HEK293 (cell line): Measurements from ENCODE around the gene FAM110D.
A peak's percentile ranks its signal among the peaks of the same experiment; 100 is the strongest.

Experiments
- CTCF ChIA-PET: fragments of 350-600 bp; formaldehyde crosslinking; extraction: SDS; loops from one replicate; lab custom pipeline; 2021; ENCODE audit warnings: antibody characterized with exemption; lab: Yijun Ruan, JAX
- POLR2A ChIA-PET: fragments of 300-600 bp; formaldehyde crosslinking; extraction: SDS; loops from one replicate; lab custom pipeline; 2020; ENCODE audit warnings: antibody characterized with exemption, inconsistent platforms; lab: Yijun Ruan, JAX
- H3K27ac ChIP-seq: fragments of 200-500 bp; sonication (Bioruptor generic); 2 replicates; pipeline ENCODE4 v1.5.1; 2014; ENCODE audit warnings: low read depth, low read length, control low read depth, inconsistent platforms; ENCODE audit errors: extremely low read depth
- H3K36me3 ChIP-seq, 2 experiments: fragments of 200-500 bp in 1 of 2; sonication (Bioruptor generic) in 1 of 2; 1 replicate in 1 of 2; 2 replicates in 1 of 2; pipeline ENCODE4 v1.5.1; 2014 to 2017; ENCODE audit warnings: inconsistent platforms in 2 of 2, low read length in 2 of 2; ENCODE audit not compliant: control insufficient read depth in 2 of 2, insufficient read depth in 1 of 2
- H3K4me1 ChIP-seq: fragments of 200-500 bp; sonication (Bioruptor generic); 2 replicates; pipeline ENCODE4 v1.5.1; 2014; ENCODE audit warnings: mild to moderate bottlenecking, low read length, inconsistent platforms; ENCODE audit not compliant: control insufficient read depth, insufficient read depth
- H3K4me3 ChIP-seq: 2 replicates; pipeline ENCODE4 v1.5.1; 2011; ENCODE audit warnings: low read depth, mild to moderate bottlenecking, control low read depth, low read length, moderate library complexity
- H3K9me3 ChIP-seq: fragments of 200-500 bp; sonication (Bioruptor generic); 2 replicates; pipeline ENCODE4 v1.5.1; 2014; ENCODE audit warnings: low read depth, low read length, inconsistent platforms; ENCODE audit not compliant: control insufficient read depth, insufficient read depth
- MEIS1 ChIP-seq: sonication (generic); formaldehyde crosslinking; IDR thresholded peaks from 2 replicates; pipeline ENCODE4 v1.8.1; 2022; ENCODE audit warnings: missing genetic modification reagents, mild to moderate bottlenecking, borderline replicate concordance
- SP7 ChIP-seq: fragments of 450-650 bp; formaldehyde crosslinking; IDR thresholded peaks from 2 replicates; pipeline ENCODE4 v1.5.1; 2016; ENCODE audit warnings: missing biosample characterization, missing genetic modification characterization
- WT1 ChIP-seq: fragments of 450-650 bp; formaldehyde crosslinking; IDR thresholded peaks from 2 replicates; pipeline ENCODE4 v1.5.1; 2016; ENCODE audit warnings: missing biosample characterization, missing genetic modification characterization
- YY2 ChIP-seq: fragments of 450-650 bp; formaldehyde crosslinking; IDR thresholded peaks from 2 replicates; pipeline ENCODE4 v1.5.1; 2016; ENCODE audit warnings: missing biosample characterization, missing genetic modification characterization
- ZBTB17 ChIP-seq: fragments of 450-650 bp; formaldehyde crosslinking; IDR thresholded peaks from 2 replicates; pipeline ENCODE4 v1.5.1; 2016; ENCODE audit warnings: missing biosample characterization, missing genetic modification characterization
- ZBTB7A ChIP-seq: fragments of 450-650 bp; formaldehyde crosslinking; IDR thresholded peaks from 2 replicates; pipeline ENCODE4 v1.5.1; 2016; ENCODE audit warnings: low read depth, missing biosample characterization, missing genetic modification characterization
- ZEB2 ChIP-seq: fragments of 450-650 bp; formaldehyde crosslinking; IDR thresholded peaks from 2 replicates; pipeline ENCODE4 v1.5.1; 2016; ENCODE audit warnings: missing biosample characterization, missing genetic modification characterization
- ZNF19 ChIP-seq: fragments of 450-650 bp; formaldehyde crosslinking; IDR thresholded peaks from 2 replicates; pipeline ENCODE4; 2016; ENCODE audit warnings: missing biosample characterization, missing genetic modification characterization, low read depth
- ZNF24 ChIP-seq: fragments of 450-650 bp; formaldehyde crosslinking; IDR thresholded peaks from 2 replicates; pipeline ENCODE4 v1.5.1; 2016; ENCODE audit warnings: missing biosample characterization, missing genetic modification characterization
- ZNF302 ChIP-seq: fragments of 450-650 bp; formaldehyde crosslinking; IDR thresholded peaks from 2 replicates; pipeline ENCODE4 v1.5.1; 2016; ENCODE audit warnings: missing biosample characterization, missing genetic modification characterization, low read depth
- ZNF311 ChIP-seq: fragments of 450-650 bp; formaldehyde crosslinking; IDR thresholded peaks from 2 replicates; pipeline ENCODE4 v1.5.1; 2017; ENCODE audit warnings: missing biosample characterization, missing genetic modification characterization, borderline replicate concordance
- ZNF324 ChIP-seq: fragments of 450-650 bp; formaldehyde crosslinking; IDR thresholded peaks from 2 replicates; pipeline ENCODE4 v1.5.1; 2016; ENCODE audit warnings: missing biosample characterization, missing genetic modification characterization
- ZNF335 ChIP-seq: fragments of 450-650 bp; formaldehyde crosslinking; conservative IDR thresholded peaks from 2 replicates; pipeline ENCODE4 v1.5.1; 2016; ENCODE audit warnings: missing biosample characterization, missing genetic modification characterization
- ZNF501 ChIP-seq: fragments of 450-650 bp; formaldehyde crosslinking; IDR thresholded peaks from 2 replicates; pipeline ENCODE4 v1.5.1; 2016; ENCODE audit warnings: missing biosample characterization, missing genetic modification characterization
- ZNF521 ChIP-seq: fragments of 450-650 bp; formaldehyde crosslinking; IDR thresholded peaks from 2 replicates; pipeline ENCODE4 v1.5.1; 2017; ENCODE audit warnings: missing biosample characterization, mild to moderate bottlenecking, missing genetic modification characterization
- ZNF664 ChIP-seq: fragments of 450-650 bp; formaldehyde crosslinking; IDR thresholded peaks from 2 replicates; pipeline ENCODE4 v1.5.1; 2016; ENCODE audit warnings: missing biosample characterization, missing genetic modification characterization
- ZNF76 ChIP-seq: fragments of 450-650 bp; formaldehyde crosslinking; IDR thresholded peaks from 2 replicates; pipeline ENCODE4; 2016; ENCODE audit warnings: low read depth, missing biosample characterization, missing genetic modification characterization, borderline replicate concordance
- ZNF830 ChIP-seq: fragments of 450-650 bp; IDR thresholded peaks from 2 replicates; pipeline ENCODE4 v1.5.0; 2018; ENCODE audit warnings: missing biosample characterization, missing genetic modification characterization, low read depth, mild to moderate bottlenecking, moderate library complexity
- TF ChIP-seq, protein P1 (sequence below): fragments of 450-650 bp; formaldehyde crosslinking; IDR thresholded peaks from 2 replicates; pipeline ENCODE4 v1.5.1; 2016; ENCODE audit warnings: missing biosample characterization, missing genetic modification characterization
- TF ChIP-seq, protein P2 (sequence below): fragments of 450-650 bp; formaldehyde crosslinking; optimal IDR thresholded peaks from 2 replicates; pipeline ENCODE3; 2016; ENCODE audit warnings: missing biosample characterization, mild to moderate bottlenecking, missing genetic modification characterization
- TF ChIP-seq, protein P3 (sequence below): fragments of 450-650 bp; IDR thresholded peaks from 2 replicates; pipeline ENCODE4 v1.5.1; 2018; ENCODE audit warnings: missing biosample characterization, missing genetic modification characterization
- TF ChIP-seq, protein P4 (sequence below): fragments of 450-650 bp; formaldehyde crosslinking; IDR thresholded peaks from 2 replicates; pipeline ENCODE4 v1.5.1; 2017; ENCODE audit warnings: missing biosample characterization, mild to moderate bottlenecking, missing genetic modification characterization, moderate library complexity
- TF ChIP-seq, protein P5 (sequence below): fragments of 450-650 bp; formaldehyde crosslinking; IDR thresholded peaks from 2 replicates; pipeline ENCODE4 v1.5.1; 2016; ENCODE audit warnings: missing biosample characterization, missing genetic modification characterization

The FAM110D gene

DNA sequence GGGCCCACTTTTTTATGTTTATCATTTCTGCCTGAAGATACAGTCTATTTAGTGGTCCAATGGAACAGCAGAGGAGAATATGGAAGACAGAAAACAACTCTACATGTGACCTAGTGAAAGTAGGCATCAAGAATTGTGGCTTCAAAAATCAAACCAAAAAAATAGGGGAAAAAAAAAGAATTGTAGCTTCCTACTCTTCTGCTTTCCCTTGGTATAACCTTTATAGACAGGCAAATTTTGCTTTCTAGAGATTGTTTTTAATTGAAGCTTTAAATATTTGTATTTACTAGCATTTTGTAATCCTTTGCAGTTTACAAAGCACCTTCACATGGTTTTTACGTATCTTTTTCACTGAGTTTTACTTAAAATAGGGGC is 32.9 kb upstream of the FAM110D start:
- TF ChIP-seq ZNF501 (no peak), ZNF324 (tag by site-specific recombination) (no peak), ZNF521 (no peak), ZEB2 (tag by site-specific recombination) (no peak), MEIS1 (CRISPR knock-in tag) (no peak)
- TF ChIP-seq, protein P1, sequence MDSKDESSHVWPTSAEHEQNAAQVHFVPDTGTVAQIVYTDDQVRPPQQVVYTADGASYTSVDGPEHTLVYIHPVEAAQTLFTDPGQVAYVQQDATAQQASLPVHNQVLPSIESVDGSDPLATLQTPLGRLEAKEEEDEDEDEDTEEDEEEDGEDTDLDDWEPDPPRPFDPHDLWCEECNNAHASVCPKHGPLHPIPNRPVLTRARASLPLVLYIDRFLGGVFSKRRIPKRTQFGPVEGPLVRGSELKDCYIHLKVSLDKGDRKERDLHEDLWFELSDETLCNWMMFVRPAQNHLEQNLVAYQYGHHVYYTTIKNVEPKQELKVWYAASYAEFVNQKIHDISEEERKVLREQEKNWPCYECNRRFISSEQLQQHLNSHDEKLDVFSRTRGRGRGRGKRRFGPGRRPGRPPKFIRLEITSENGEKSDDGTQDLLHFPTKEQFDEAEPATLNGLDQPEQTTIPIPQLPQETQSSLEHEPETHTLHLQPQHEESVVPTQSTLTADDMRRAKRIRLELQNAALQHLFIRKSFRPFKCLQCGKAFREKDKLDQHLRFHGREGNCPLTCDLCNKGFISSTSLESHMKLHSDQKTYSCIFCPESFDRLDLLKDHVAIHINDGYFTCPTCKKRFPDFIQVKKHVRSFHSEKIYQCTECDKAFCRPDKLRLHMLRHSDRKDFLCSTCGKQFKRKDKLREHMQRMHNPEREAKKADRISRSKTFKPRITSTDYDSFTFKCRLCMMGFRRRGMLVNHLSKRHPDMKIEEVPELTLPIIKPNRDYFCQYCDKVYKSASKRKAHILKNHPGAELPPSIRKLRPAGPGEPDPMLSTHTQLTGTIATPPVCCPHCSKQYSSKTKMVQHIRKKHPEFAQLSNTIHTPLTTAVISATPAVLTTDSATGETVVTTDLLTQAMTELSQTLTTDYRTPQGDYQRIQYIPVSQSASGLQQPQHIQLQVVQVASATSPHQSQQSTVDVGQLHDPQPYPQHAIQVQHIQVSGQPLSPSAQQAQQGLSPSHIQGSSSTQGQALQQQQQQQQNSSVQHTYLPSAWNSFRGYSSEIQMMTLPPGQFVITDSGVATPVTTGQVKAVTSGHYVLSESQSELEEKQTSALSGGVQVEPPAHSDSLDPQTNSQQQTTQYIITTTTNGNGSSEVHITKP (tag by site-specific recombination), result 0 out of 2 replicates have a peak, but pooled peaks have one; percentile 2
- TF ChIP-seq, protein P2, sequence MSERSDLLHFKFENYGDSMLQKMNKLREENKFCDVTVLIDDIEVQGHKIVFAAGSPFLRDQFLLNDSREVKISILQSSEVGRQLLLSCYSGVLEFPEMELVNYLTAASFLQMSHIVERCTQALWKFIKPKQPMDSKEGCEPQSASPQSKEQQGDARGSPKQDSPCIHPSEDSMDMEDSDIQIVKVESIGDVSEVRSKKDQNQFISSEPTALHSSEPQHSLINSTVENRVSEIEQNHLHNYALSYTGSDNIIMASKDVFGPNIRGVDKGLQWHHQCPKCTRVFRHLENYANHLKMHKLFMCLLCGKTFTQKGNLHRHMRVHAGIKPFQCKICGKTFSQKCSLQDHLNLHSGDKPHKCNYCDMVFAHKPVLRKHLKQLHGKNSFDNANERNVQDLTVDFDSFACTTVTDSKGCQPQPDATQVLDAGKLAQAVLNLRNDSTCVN (tag by site-specific recombination), result no peak
- TF ChIP-seq, protein P3, sequence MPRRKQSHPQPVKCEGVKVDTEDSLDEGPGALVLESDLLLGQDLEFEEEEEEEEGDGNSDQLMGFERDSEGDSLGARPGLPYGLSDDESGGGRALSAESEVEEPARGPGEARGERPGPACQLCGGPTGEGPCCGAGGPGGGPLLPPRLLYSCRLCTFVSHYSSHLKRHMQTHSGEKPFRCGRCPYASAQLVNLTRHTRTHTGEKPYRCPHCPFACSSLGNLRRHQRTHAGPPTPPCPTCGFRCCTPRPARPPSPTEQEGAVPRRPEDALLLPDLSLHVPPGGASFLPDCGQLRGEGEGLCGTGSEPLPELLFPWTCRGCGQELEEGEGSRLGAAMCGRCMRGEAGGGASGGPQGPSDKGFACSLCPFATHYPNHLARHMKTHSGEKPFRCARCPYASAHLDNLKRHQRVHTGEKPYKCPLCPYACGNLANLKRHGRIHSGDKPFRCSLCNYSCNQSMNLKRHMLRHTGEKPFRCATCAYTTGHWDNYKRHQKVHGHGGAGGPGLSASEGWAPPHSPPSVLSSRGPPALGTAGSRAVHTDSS, result no peak
- TF ChIP-seq, all 188 proteins: peak for 1
- Histone ChIP-seq H3K4me3 (no peak overlapping the region), H3K4me1 (peaks cover 11% of the 10 kb centered on the region; the same call in 1 of the 2 replicates), H3K9me3 (no peaks in the 10 kb centered on the region), H3K36me3 (peaks cover 0 to 5% of the 10 kb centered on the region in 2 experiments; a peak in 1 of 3 replicates), H3K27ac (no peak overlapping the region)
- CTCF ChIA-PET, result interaction anchor here (0.8 to 7.1 kb wide), 3 partner anchors 19 to 108 kb away, joined by 4 to 39 read pairs (median 6); partner anchors contain the start of gene CEP85
- POLR2A ChIA-PET, result interaction anchor here (0.8 to 1.7 kb wide), 3 partner anchors 14 to 108 kb away, joined by 3 to 5 read pairs (median 4); partner anchors contain the start of genes CEP85 and PDIK1L

DNA sequence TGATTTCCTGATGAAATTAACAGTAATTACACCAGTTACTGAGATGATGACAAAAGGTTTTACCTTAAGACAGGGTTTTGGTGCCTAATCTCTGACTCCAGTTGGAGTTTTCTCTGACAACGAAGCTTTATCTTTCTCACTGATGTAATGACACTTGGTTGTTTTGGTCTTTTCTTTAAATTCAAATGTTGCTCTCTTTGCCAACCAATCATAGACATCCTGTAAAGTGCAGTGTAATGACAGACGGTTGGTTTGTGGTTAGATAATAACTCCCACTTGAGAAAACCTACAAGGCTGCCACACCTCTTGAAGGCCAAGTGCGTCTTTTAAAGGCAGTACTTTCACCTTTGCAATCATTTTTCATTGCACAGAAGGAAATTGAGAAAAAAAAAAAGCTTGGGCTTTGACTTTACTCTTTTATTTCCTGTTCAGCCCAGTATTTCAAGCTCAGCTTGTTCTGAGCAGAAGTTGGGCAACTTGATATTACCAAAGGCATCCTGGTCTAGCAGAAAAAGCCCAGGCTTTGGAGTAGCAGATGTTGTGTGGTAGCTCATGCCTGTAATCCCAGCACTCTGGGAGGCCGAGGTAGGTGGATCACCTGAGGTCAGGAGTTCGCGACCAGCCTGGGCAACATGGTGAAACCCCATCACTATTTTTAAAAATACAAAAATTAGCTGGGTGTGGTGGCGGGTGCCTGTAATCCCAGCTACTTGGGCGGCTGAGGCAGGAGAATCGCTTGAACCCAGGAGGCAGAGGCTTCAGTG is 32.4 kb upstream of the FAM110D start:
- H3K36me3 ChIP-seq, result peaks cover 0 to 5% of the 10 kb centered on the region in 2 experiments; a peak in 1 of 3 replicates
- ChIA-PET POLR2A (interaction anchor here (0.6 to 1.7 kb wide), 4 partner anchors 15 to 189 kb away, joined by 3 to 5 read pairs (median 4); partner anchors contain the start of genes CEP85 and PDIK1L), CTCF (interaction anchor here (0.8 to 7.1 kb wide), 3 partner anchors 19 to 108 kb away, joined by 4 to 39 read pairs (median 6); partner anchors contain the start of gene CEP85)
- H3K27ac ChIP-seq, result peak overlapping the region; percentile 21; the same call in 1 of the 2 replicates
- peaks cover 10% of the 10 kb centered on the region; the same call in 1 of the 2 replicates for H3K4me1 ChIP-seq
- no peak overlapping the region for H3K4me3 ChIP-seq
- H3K9me3 ChIP-seq, result no peaks in the 10 kb centered on the region
- peak; percentile 62; the same call in 1 of the 2 replicates for TF ChIP-seq ZNF24 (tag by site-specific recombination)
- no peak for TF ChIP-seq ZNF302
- TF ChIP-seq, protein P4, sequence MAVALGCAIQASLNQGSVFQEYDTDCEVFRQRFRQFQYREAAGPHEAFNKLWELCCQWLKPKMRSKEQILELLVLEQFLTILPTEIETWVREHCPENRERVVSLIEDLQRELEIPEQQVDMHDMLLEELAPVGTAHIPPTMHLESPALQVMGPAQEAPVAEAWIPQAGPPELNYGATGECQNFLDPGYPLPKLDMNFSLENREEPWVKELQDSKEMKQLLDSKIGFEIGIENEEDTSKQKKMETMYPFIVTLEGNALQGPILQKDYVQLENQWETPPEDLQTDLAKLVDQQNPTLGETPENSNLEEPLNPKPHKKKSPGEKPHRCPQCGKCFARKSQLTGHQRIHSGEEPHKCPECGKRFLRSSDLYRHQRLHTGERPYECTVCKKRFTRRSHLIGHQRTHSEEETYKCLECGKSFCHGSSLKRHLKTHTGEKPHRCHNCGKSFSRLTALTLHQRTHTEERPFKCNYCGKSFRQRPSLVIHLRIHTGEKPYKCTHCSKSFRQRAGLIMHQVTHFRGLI (tag by site-specific recombination), result peak; percentile 64; the same call in 1 of the 2 replicates
- TF ChIP-seq ZNF76 (tag by site-specific recombination), result no peak
- no peak for TF ChIP-seq ZNF311 (tag by site-specific recombination)
- TF ChIP-seq ZNF19 (tag by site-specific recombination), result no peak
- TF ChIP-seq ZBTB7A, result no peak
- TF ChIP-seq SP7 (tag by site-specific recombination), result peak; percentile 69; the same call in 1 of the 2 replicates
- no peak for TF ChIP-seq WT1 (tag by site-specific recombination)
- TF ChIP-seq, protein P5, sequence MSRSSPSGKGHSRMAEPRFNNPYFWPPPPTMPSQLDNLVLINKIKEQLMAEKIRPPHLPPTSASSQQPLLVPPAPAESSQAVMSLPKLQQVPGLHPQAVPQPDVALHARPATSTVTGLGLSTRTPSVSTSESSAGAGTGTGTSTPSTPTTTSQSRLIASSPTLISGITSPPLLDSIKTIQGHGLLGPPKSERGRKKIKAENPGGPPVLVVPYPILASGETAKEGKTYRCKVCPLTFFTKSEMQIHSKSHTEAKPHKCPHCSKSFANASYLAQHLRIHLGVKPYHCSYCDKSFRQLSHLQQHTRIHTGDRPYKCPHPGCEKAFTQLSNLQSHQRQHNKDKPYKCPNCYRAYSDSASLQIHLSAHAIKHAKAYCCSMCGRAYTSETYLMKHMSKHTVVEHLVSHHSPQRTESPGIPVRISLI (tag by site-specific recombination), result 0 out of 2 replicates have a peak, but pooled peaks have one; percentile 25
- 0 out of 2 replicates have a peak, but pooled peaks have one; percentile 15 for TF ChIP-seq ZNF335 (tag by site-specific recombination)
- TF ChIP-seq ZNF830 (tag by site-specific recombination), result no peak
- TF ChIP-seq ZBTB17 (tag by site-specific recombination), result peak; percentile 50; the same call in 1 of the 2 replicates
- TF ChIP-seq YY2 (tag by site-specific recombination), result no peak
- TF ChIP-seq ZNF664 (tag by site-specific recombination), result no peak
